ENCODE measurements around the gene AKAP10. TPM values are rescaled to one million over a fixed set of nuclear protein-coding genes. Genes with fewer than 3 reads are reported as not detected.
"Not testable (repeated sequence)": the region's sequence is repeated elsewhere in the genome, so short reads cannot be mapped to it uniquely, and the experiment has no call there.

Gene AKAP10
- polyA plus RNA-seq, 3 donors: 28.1 to 31.5 (median 28.8) TPM

GRCh38 chr17:19874256-19874655 is 103.4 kb downstream of the AKAP10 start:
- DNase-seq (ENCODE audit: low read depth in 3 of 3, low spot score in 2 of 3): no peak

- no peak for DNase-seq (ENCODE audit: low read depth in 3 of 3, low spot score in 2 of 3)
These were observed 104.3 kb downstream of the AKAP10 start for GRCh38 chr17:19873346-19873745.

GRCh38 chr17:19868079-19868395 is 109.6 kb downstream of the AKAP10 start:
- DNase-seq (ENCODE audit: low read depth in 3 of 3, low spot score in 2 of 3): peak in 1 of 3 donors; percentile 29

GRCh38 chr17:19867329-19868078 is 110.1 kb downstream of the AKAP10 start, which contains the start of gene ULK2:
Gene ULK2 (minus strand): TSS chr17:19867936. CDS start chr17:19867417, 519 bp downstream.
- peak; percentile 18 to 61 (median 60) for DNase-seq (ENCODE audit: low read depth in 3 of 3, low spot score in 2 of 3)

- peak; percentile 41 to 55 (median 50) for DNase-seq (ENCODE audit: low read depth in 3 of 3, low spot score in 2 of 3)
These were observed 110.6 kb downstream of the AKAP10 start for GRCh38 chr17:19867079-19867328.

GRCh38 chr17:19865021-19865420 is 112.6 kb downstream of the AKAP10 start:
- DNase-seq (ENCODE audit: low read depth in 3 of 3, low spot score in 2 of 3): no peak

- not testable (repeated sequence) for DNase-seq (ENCODE audit: low read depth in 3 of 3, low spot score in 2 of 3)
These were observed 116.9 kb downstream of the AKAP10 start for GRCh38 chr17:19860647-19861177.

GRCh38 chr17:19857640-19858039 is 120.0 kb downstream of the AKAP10 start:
- no peak for DNase-seq (ENCODE audit: low read depth in 3 of 3, low spot score in 2 of 3)

Other genes starting within 250 kb of the AKAP10 start
- 1 to 10 TPM in 1 of 3 donors, under 1 TPM in 2; 0.75 to 1.2 (median 0.82) TPM for gene ALDH3A1, start 229.5 kb downstream of the AKAP10 start, polyA plus RNA-seq (ENCODE audit: insufficient read length in 3 of 3)
- 10 to 100 TPM; 29.7 to 34.1 (median 33.3) TPM for gene ULK2, start 109.9 kb downstream of the AKAP10 start, polyA plus RNA-seq (ENCODE audit: insufficient read length in 3 of 3)
- gene SPECC1, start 31.5 kb upstream of the AKAP10 start, polyA plus RNA-seq (ENCODE audit: insufficient read length in 3 of 3): 10 to 100 TPM; 12.1 to 14.6 (median 14.2) TPM

Measured in right renal cortex interstitium (tissue), 3 donors.